ENCODE results near the gene KCNJ6. TPM values are rescaled to one million over a fixed set of nuclear protein-coding genes. Genes with fewer than 3 reads are reported as not detected.
"Not testable (repeated sequence)": the region's sequence is repeated elsewhere in the genome, so short reads cannot be mapped to it uniquely, and the experiment has no call there.

KCNJ6 gene
- total and polyA plus RNA-seq, 5 donors: 0.03 TPM; not detected in 4

DNA sequence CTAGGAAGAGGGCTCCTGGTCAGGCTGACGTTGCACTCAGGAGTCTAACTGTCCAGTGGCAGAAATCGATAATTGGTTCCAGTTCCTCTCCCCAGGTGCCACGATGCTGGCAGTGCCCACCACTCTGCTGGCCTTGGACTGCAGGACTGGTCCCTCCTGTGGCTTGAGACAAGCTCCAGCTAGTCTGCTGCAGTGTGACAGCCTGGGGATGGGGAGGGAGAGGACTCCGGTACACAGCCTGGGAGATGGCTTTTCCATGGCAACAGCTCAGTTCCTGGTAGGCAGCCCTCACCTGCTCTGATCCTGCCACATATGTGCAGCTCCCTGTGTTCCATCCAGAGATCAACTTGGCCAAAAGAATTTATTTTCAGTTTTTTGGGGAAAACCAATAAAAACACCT, 239.3 kb downstream of the KCNJ6 start:
- 91% methylated on average over 4 of the region's 4 CpGs for WGBS
- Histone ChIP-seq H3K4me3 (ENCODE audit: low read length) (no peak overlapping the region), H3K4me1 (ENCODE audit: control insufficient read depth, insufficient read depth, low read length) (no peaks in the 10 kb centered on the region), H3K27ac (ENCODE audit: low read length) (no peak overlapping the region), H3K9me3 (ENCODE audit: control insufficient read depth, low read length) (no peaks in the 10 kb centered on the region), H3K27me3 (ENCODE audit: control insufficient read depth, insufficient read depth) (no peaks in the 10 kb centered on the region)
- no peak for ATAC-seq
- intact Hi-C loops (cut with DNase I): loop anchor here in 1 of 4 donors (10.0 kb wide), 1 partner anchor 448 kb away; no protein-coding TSS in a partner anchor
- DNase-seq: no peak

DNA sequence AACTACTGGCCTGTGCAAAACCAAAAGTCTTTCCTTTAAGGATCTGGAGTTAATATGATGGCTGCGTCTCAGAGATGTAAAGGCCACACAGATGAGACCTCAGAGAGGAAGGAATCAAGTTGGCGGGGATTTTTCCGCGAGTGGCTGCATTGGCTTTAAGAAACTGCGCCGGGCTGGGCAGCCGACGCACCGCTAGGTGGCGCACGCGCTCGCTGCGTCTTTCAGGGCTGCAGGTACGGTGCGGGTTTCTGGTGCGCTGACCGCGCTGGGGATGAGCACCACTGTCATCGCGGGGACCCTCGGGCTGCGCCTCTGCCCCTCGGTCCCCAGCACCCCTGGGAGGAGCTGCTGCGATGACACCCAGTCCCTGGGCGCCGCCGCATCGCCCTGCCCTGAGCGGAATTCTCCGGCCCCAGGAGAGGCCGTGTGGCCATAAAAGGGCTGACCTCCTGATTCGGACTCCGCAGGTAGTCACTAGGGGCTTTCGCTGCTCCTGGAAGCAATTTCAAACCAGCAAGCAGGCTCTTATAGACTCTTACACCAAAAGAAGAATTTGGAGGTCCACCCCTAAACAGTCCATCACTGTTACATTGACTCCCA, 241.0 kb downstream of the KCNJ6 start:
- 12% methylated on average over 35 of the region's 35 CpGs for WGBS
- Histone ChIP-seq H3K4me3 (ENCODE audit: low read length) (no peak overlapping the region), H3K9me3 (ENCODE audit: control insufficient read depth, low read length) (no peaks in the 10 kb centered on the region), H3K4me1 (ENCODE audit: control insufficient read depth, insufficient read depth, low read length) (no peaks in the 10 kb centered on the region), H3K27ac (ENCODE audit: low read length) (no peak overlapping the region), H3K27me3 (ENCODE audit: control insufficient read depth, insufficient read depth) (no peaks in the 10 kb centered on the region)
- DNase-seq: peak; percentile 58 to 88 (median 82)
- intact Hi-C loops (cut with DNase I): loop anchor here in 1 of 4 donors (10.0 kb wide), 1 partner anchor 449 kb away; no protein-coding TSS in a partner anchor
- ATAC-seq: peak; percentile 69 to 77

DNA sequence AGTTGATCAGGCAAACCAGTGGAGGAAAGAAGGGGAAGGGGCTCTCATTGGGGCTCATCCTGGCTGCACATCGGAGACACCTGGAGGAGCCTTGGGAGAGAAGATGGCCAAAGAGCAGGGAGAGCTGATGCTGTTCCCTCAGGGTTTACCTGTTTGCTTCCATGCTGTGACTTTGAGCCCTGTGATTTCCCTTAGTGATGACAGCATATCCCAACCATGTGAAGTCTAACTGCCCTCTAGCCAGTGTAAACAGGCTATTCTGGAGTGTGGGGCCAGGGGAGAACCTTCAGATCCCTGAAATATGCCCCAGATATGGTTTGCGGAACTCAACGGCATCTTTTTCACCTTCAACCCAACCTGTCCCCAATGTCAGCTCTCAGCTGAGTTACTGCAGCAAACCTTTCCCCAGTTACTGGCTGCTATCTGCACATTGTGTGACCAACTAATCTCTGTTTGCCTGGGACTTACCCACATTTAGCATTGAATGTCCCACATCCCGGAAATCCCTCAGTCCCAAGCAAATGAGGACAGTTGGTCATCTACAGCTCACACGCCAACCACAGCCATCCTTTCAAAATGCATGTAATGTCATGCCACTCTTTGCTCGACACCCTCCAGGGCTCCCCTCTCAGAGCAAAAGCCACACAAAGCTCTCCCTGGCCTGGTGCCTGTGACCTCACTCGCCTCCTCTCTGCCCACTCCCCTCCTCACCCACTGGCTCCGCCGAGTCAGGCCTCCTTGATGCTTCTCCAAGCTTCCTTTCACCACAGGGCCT, 242.3 kb downstream of the KCNJ6 start:
- H3K4me3 ChIP-seq (ENCODE audit: low read length): no peak overlapping the region
- H3K27ac ChIP-seq (ENCODE audit: low read length): no peak overlapping the region
- DNase-seq (no peak), ATAC-seq (no peak)
- no peaks in the 10 kb centered on the region for H3K9me3 ChIP-seq (ENCODE audit: control insufficient read depth, low read length)
- intact Hi-C loops (cut with DNase I): loop anchor here in 1 of 4 donors (10.0 kb wide), 1 partner anchor 451 kb away; no protein-coding TSS in a partner anchor
- WGBS: 90% methylated on average over 9 of the region's 9 CpGs
- no peaks in the 10 kb centered on the region for H3K27me3 ChIP-seq (ENCODE audit: control insufficient read depth, insufficient read depth)
- H3K4me1 ChIP-seq (ENCODE audit: control insufficient read depth, insufficient read depth, low read length): no peaks in the 10 kb centered on the region

DNA sequence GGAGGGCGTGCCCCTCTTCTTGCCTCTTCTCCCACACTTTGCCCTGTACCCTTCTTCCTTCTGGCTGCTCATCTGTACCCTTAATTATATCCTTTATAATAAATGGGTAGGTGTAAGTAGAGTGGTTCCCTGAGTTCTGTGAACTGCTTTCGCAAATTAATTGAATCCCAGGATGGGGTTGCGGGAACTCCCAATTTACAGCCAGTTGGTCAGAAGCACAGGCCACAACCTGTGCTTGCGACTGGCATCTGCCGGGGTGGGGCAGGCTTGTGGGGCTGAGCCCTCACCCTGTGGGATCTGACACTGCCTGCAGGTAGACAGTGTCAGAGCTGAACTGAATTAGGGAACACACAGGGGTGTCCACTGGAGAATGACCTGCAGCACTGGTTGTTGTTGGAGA, 244.9 kb downstream of the KCNJ6 start:
- no peak for DNase-seq
- H3K27ac ChIP-seq (ENCODE audit: low read length): no peak overlapping the region
- H3K9me3 ChIP-seq (ENCODE audit: control insufficient read depth, low read length): no peaks in the 10 kb centered on the region
- no peak for ATAC-seq
- no peaks in the 10 kb centered on the region for H3K4me1 ChIP-seq (ENCODE audit: control insufficient read depth, insufficient read depth, low read length)
- H3K4me3 ChIP-seq (ENCODE audit: low read length): no peak overlapping the region
- intact Hi-C loops (cut with DNase I): loop anchor here in 1 of 4 donors (10.0 kb wide), 1 partner anchor 453 kb away; no protein-coding TSS in a partner anchor
- 92% methylated on average over 5 of the region's 5 CpGs for WGBS
- H3K27me3 ChIP-seq (ENCODE audit: control insufficient read depth, insufficient read depth): no peaks in the 10 kb centered on the region

DNA sequence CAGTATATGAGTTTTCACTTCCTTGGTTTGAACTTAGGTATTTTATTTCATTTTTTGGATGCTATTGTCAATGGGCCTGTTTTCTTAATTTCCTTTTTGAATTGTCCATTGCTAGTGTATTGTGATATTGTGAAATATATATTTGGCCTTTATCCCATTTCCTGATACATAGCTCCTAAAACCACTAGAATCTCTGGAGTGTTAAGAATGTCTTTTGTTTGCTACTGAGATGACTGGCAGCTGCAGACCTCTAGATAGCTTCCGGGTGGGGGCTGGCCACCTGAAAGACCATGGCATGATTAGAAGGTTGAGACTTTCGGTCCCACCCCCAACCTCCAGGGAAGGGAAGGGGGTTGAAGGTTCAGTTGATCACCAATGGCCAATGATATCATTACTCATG, 245.4 kb downstream of the KCNJ6 start:
- ATAC-seq: no peak
- WGBS: 56% methylated on average over 2 of the region's 2 CpGs
- no peaks in the 10 kb centered on the region for H3K4me1 ChIP-seq (ENCODE audit: control insufficient read depth, insufficient read depth, low read length)
- no peak overlapping the region for H3K27ac ChIP-seq (ENCODE audit: low read length)
- no peak overlapping the region for H3K4me3 ChIP-seq (ENCODE audit: low read length)
- no peaks in the 10 kb centered on the region for H3K9me3 ChIP-seq (ENCODE audit: control insufficient read depth, low read length)
- H3K27me3 ChIP-seq (ENCODE audit: control insufficient read depth, insufficient read depth): no peaks in the 10 kb centered on the region
- no peak for DNase-seq
- intact Hi-C loops (cut with DNase I): loop anchor here in 1 of 4 donors (10.0 kb wide), 1 partner anchor 454 kb away; no protein-coding TSS in a partner anchor

DNA sequence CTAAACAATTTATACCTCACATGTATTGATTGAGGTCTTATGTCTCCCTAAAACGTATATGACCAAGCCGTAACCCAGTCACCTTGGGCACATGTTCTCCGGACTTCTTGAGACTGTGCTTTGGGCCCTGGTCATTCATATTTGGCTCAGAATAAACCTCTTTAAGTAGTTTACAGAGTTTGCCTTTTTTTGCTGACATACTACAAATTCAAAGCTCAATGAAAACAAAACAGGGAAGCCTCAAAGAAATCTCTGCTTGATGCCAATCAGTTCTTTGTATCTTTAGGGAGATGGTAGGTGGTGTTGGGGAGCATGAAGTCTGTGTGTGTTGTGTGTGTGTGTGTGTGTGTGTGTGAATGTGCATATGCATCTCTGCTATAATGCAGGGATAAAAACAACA, 247.0 kb downstream of the KCNJ6 start:
- no peak overlapping the region for H3K4me3 ChIP-seq (ENCODE audit: low read length)
- no peaks in the 10 kb centered on the region for H3K27me3 ChIP-seq (ENCODE audit: control insufficient read depth, insufficient read depth)
- WGBS: 90% methylated on average over 3 of the region's 3 CpGs
- H3K4me1 ChIP-seq (ENCODE audit: control insufficient read depth, insufficient read depth, low read length): no peaks in the 10 kb centered on the region
- no peaks in the 10 kb centered on the region for H3K9me3 ChIP-seq (ENCODE audit: control insufficient read depth, low read length)
- ATAC-seq (no peak), DNase-seq (no peak)
- intact Hi-C loops (cut with DNase I): no loop called here
- no peak overlapping the region for H3K27ac ChIP-seq (ENCODE audit: low read length)

DNA sequence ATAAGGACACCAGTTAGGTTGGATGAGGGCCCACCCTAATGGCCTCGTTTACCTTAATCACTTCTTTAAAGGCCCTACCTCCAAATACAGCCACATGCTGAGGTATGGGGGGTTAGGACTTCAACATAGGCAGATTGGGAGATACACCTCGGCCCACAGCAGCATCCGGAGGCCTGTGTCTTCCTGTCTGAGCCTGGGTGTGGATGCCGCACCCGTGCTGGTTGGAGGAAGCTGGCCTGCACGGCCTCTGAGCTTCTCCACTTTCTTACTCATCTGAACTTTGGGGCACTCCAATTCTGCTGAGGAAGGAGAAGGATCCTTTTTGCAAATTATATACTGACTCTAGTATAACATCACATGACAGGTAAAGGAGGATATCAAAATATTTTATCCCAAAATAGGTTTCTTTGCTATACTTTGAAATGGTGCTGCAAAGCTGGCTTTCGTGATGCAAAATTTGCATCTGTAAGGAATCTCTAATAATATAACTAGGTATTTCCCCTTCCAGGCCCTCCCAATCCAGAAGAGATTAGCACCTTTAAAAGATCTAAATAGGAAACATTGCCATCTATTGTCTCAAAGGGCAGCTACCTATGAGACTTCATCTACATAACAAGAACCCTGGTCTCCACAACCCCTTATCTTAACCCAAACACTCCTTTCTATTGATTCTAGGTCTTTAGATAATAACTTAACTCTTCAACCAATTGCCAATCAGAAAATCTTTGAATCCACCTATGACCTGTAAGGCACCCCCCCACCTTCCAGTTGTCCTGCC, 247.6 kb downstream of the KCNJ6 start:
- H3K27me3 ChIP-seq (ENCODE audit: control insufficient read depth, insufficient read depth): no peaks in the 10 kb centered on the region
- intact Hi-C loops (cut with DNase I): no loop called here
- no peaks in the 10 kb centered on the region for H3K4me1 ChIP-seq (ENCODE audit: control insufficient read depth, insufficient read depth, low read length)
- H3K4me3 ChIP-seq (ENCODE audit: low read length): no peak overlapping the region
- no peak for DNase-seq
- no peak overlapping the region for H3K27ac ChIP-seq (ENCODE audit: low read length)
- no peaks in the 10 kb centered on the region for H3K9me3 ChIP-seq (ENCODE audit: control insufficient read depth, low read length)
- ATAC-seq: no peak
- 86% methylated on average over 7 of the region's 7 CpGs for WGBS

DNA sequence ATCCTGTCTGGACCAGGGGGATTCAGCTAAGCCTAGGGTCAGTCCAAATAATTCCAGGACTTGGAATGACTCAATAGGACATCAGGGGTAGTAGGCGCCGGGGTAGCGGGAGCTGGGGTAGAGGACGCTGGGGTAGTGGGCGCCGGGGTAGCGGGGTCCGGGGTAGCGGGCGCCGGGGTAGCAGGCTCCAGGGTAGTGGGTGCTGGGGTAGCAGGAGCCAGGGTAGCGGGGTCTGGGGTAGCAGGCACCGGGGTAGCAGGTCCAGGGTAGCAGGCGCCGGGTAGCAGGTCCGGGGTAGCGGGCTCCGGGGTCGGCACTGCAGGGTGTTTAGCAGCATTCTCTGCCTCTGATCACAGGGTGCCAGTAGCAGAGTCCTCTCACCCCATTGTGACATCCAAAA, 248.9 kb downstream of the KCNJ6 start:
- WGBS: 98% methylated on average over 19 of the region's 19 CpGs
- no peaks in the 10 kb centered on the region for H3K27me3 ChIP-seq (ENCODE audit: control insufficient read depth, insufficient read depth)
- H3K4me1 ChIP-seq (ENCODE audit: control insufficient read depth, insufficient read depth, low read length): no peaks in the 10 kb centered on the region
- H3K9me3 ChIP-seq (ENCODE audit: control insufficient read depth, low read length): no peaks in the 10 kb centered on the region
- peak in 1 of 3 donors; percentile 50 for DNase-seq
- H3K4me3 ChIP-seq (ENCODE audit: low read length): no peak overlapping the region
- ATAC-seq: peak in 1 of 2 donors; percentile 24
- intact Hi-C loops (cut with DNase I): no loop called here
- H3K27ac ChIP-seq (ENCODE audit: low read length): no peak overlapping the region

DNA sequence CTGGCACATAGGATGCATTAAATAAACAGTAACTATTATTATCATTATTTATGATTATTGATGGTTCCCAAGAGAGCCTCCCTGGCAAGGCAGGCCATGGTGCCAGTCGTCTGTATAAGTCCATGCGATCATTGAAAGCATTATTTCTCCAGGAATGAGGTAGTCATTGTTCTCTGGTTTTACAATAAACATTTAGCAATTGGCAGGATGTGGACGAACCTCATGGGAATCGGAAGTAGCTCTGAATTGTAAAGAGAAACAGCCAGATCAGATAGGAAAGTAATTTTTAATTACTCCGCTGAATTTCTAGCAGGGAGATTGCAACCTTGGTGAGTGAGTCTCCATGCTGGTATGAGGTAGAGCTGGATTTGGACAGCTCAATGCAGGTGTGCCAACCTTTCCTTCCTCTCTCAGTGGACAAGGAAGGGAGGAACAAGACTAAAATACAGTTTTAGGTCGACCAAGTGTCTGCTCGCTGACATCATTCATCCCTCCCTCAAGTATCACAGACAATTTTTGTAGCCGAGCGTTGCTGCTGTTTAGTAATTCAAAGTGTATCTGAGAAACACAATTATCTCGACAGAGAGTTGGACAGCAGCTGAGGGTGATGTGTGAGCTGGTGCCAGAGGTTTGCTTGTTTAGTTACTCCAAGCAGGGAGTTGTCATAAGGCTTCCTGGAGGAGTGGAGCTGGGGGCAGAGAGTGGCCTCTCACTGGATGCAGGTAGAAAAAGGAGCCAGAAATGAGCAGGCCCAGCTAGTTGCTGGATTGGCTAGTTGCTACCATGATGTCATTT, 250.8 kb downstream of the KCNJ6 start:
- Histone ChIP-seq H3K9me3 (ENCODE audit: control insufficient read depth, low read length) (no peaks in the 10 kb centered on the region), H3K27ac (ENCODE audit: low read length) (no peak overlapping the region), H3K4me1 (ENCODE audit: control insufficient read depth, insufficient read depth, low read length) (no peaks in the 10 kb centered on the region), H3K27me3 (ENCODE audit: control insufficient read depth, insufficient read depth) (no peaks in the 10 kb centered on the region), H3K4me3 (ENCODE audit: low read length) (no peak overlapping the region)
- intact Hi-C loops (cut with DNase I): no loop called here
- ATAC-seq: peak in 1 of 2 donors; percentile 64
- DNase-seq: no peak
- WGBS: 32% methylated on average over 10 of the region's 10 CpGs

DNA sequence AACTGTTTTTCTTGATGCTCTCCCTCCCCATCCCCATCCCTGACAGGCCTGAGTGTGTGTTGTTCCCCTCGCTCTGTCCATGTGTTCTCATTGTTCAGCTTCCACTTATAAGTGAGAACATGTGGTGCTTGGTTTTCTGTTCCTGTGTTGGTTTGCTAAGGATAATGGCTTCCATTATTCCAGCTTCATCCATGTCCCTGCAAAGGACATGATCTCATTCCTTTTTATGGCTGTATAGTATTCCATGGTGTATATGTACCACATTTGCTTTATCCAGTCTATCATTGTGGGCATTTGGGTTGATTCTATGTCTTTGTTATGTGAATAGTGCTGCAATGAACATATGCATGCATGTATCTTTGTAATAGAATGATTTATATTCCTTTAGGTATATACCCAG, 254.0 kb downstream of the KCNJ6 start:
- intact Hi-C loops (cut with DNase I); H3K27ac ChIP-seq (ENCODE audit: low read length): not testable (repeated sequence)
- 96% methylated on average over 1 of the region's 1 CpG for WGBS

More for the DNA sequence above, 254.0 kb downstream of the KCNJ6 start:
- H3K27me3 ChIP-seq (ENCODE audit: control insufficient read depth, insufficient read depth); DNase-seq; H3K4me1 ChIP-seq (ENCODE audit: control insufficient read depth, insufficient read depth, low read length); H3K4me3 ChIP-seq (ENCODE audit: low read length); H3K9me3 ChIP-seq (ENCODE audit: control insufficient read depth, low read length); ATAC-seq: not testable (repeated sequence)

Measured in right cardiac atrium (tissue), 5 donors.